Esophagus muscularis mucosa (tissue), 4 donors: Measurements from ENCODE around the gene SPATA46.

ENCODE experiments used
- CTCF ChIP-seq, 3 experiments: fragments of 200-600 bp in 2 of 3; fragments of 450-650 bp in 1 of 3; sonication (generic) in 2 of 3; IDR thresholded peaks; one replicate each; pipeline ENCODE4 v1.5.1; 2017 to 2019; ENCODE audit warnings: antibody characterized with exemption in 3 of 3, mild to moderate bottlenecking in 2 of 3, moderate library complexity in 1 of 3
- EP300 ChIP-seq: sonication (generic); formaldehyde crosslinking; IDR thresholded peaks from one replicate; pipeline ENCODE4 v1.6.1; 2017; ENCODE audit warnings: antibody characterized with exemption
- POLR2A ChIP-seq: fragments of 450-650 bp; IDR thresholded peaks from one replicate; pipeline ENCODE4 v1.6.1; 2017; ENCODE audit warnings: antibody characterized with exemption, moderate library complexity, mild to moderate bottlenecking, low read depth
- POLR2AphosphoS5 ChIP-seq, 2 donors: sonication (generic); formaldehyde crosslinking; IDR thresholded peaks; one replicate each; pipeline ENCODE4 v1.6.1; 2017; ENCODE audit warnings: antibody characterized with exemption in 2 of 2

- TF ChIP-seq CTCF (IDR thresholded peaks at IDR 0.05), result no peak
- no peak for TF ChIP-seq POLR2AphosphoS5 (IDR thresholded peaks at IDR 0.05)
- no peak for TF ChIP-seq POLR2A
- no peak for TF ChIP-seq EP300
These were observed 8.2 kb downstream of the SPATA46 start for GRCh38 chr1:162368451-162368850.
